ENCODE data around the gene NRTN. TPM values are rescaled to one million over a fixed set of nuclear protein-coding genes. Genes with fewer than 3 reads are reported as not detected.

Gene NRTN
- total and polyA plus RNA-seq, 2 donors (not counting 3 experiments of a cell fraction or from before 2014, with no cell fraction given): 0.41 TPM; not detected in 1

GRCh38 chr19:5831159-5831558 lies 26.3 kb downstream of the NRTN start:
- H3K9ac ChIP-seq (replicated peaks; ENCODE audit: extremely low read depth, insufficient read depth, low read length): no peak overlapping the region
- peaks cover 7% of the 10 kb centered on the region for H3K4me1 ChIP-seq (ENCODE audit: control insufficient read depth, extremely low read depth, insufficient read depth, low read length)
- dilution Hi-C loops (cut with MboI; ENCODE audit: extremely low pct_ligation_motif_present, low sequenced_read_pairs): no loop called here
- no peak overlapping the region for H2AFZ ChIP-seq (ENCODE audit: low read depth, low read length)
- intact Hi-C loops (cut with micrococcal nuclease): no loop called here
- H4K20me1 ChIP-seq (replicated peaks; ENCODE audit: control insufficient read depth, extremely low read depth, insufficient read depth, low read length): no peaks in the 10 kb centered on the region
- CTCF ChIA-PET: interaction anchor here (1.1 kb wide), 1 partner anchor 27 kb away, joined by 4 read pairs; no protein-coding TSS in a partner anchor
- H3K9me1 ChIP-seq (replicated peaks; ENCODE audit: control insufficient read depth, extremely low read depth, insufficient read depth, low read length): no peaks in the 10 kb centered on the region
- no TSS peak for BruUV-seq (replicated peaks)
- H3K9me3 ChIP-seq (replicated peaks; ENCODE audit: control insufficient read depth, insufficient read depth, low read length): no peaks in the 10 kb centered on the region
- POLR2A ChIA-PET: no interaction called here
- TF ChIP-seq, protein P1, sequence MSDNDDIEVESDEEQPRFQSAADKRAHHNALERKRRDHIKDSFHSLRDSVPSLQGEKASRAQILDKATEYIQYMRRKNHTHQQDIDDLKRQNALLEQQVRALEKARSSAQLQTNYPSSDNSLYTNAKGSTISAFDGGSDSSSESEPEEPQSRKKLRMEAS (IDR thresholded peaks at IDR 0.05; ENCODE audit: insufficient read depth, insufficient read length): no peak
- TF ChIP-seq EZH2 (IDR thresholded peaks at IDR 0.05; ENCODE audit: borderline replicate concordance, low read depth, low read length, severe bottlenecking) (no peak), FOS (IDR thresholded peaks at IDR 0.05; ENCODE audit: borderline replicate concordance, insufficient read depth, low read length) (no peak), POLR2AphosphoS5 (IDR thresholded peaks at IDR 0.05; ENCODE audit: insufficient read depth, low read depth, low read length) (no peak), MYC (IDR thresholded peaks at IDR 0.05; ENCODE audit: low read depth, low read length) (no peak), GATA2 (IDR thresholded peaks at IDR 0.05; ENCODE audit: insufficient read depth, insufficient read length, low read depth, low read length) (no peak), JUN (IDR thresholded peaks at IDR 0.05; ENCODE audit: borderline replicate concordance, insufficient read depth, insufficient read length, low read depth) (no peak), CTCF (IDR thresholded peaks at IDR 0.05; ENCODE audit: extremely low read depth in 1 of 2, insufficient read depth in 1 of 2, low read depth in 1 of 2, low read length in 2 of 2) (no peak), POLR2A (IDR thresholded peaks at IDR 0.05; ENCODE audit: low read depth, low read length) (no peak)
- no peak overlapping the region for H3K4me2 ChIP-seq (ENCODE audit: insufficient read depth, low read length)
- H3K27me3 ChIP-seq (ENCODE audit: control insufficient read depth in 2 of 2, insufficient read depth in 2 of 2, low read length in 2 of 2): peaks cover 0 to 3% of the 10 kb centered on the region in 2 experiments
- no peak overlapping the region for H3K27ac ChIP-seq (ENCODE audit: insufficient read depth, low read depth, low read length)
- H3K4me3 ChIP-seq (replicated peaks in 1 of 3; ENCODE audit: insufficient read depth in 1 of 3, low read depth in 1 of 3, low read length in 3 of 3): no peak overlapping the region
- no peak for DNase-seq (ENCODE audit: low read depth, low spot score)
- no peaks in the 10 kb centered on the region for H3K79me2 ChIP-seq (ENCODE audit: control insufficient read depth, insufficient read depth, low read length)
- no peaks in the 10 kb centered on the region for H3K36me3 ChIP-seq (ENCODE audit: control insufficient read depth in 2 of 2, extremely low read depth in 1 of 2, insufficient read depth in 2 of 2, low read length in 2 of 2)
- FAIRE-seq: no peak

All from endothelial cell of umbilical vein (primary cell).